22Rv1 (cell line): ENCODE results near the gene TTC7B.

Experiments
- CTCF ChIP-seq: fragments of 450-650 bp; IDR thresholded peaks from 2 replicates; pipeline ENCODE4 v1.5.1; 2017; ENCODE audit warnings: mild to moderate bottlenecking
- ZFX ChIP-seq: fragments of 450-650 bp; IDR thresholded peaks from 2 replicates; pipeline ENCODE4 v1.6.1; 2017; ENCODE audit warnings: antibody characterized with exemption, borderline replicate concordance

- TF ChIP-seq CTCF (no peak), ZFX (no peak)
Measured at GRCh38 chr14:90534838-90535555, 281.2 kb downstream of the TTC7B start.
